HepG2 (cell line): ENCODE measurements around the gene MINDY1. TPM values are rescaled to one million over a fixed set of nuclear protein-coding genes. Genes with fewer than 3 reads are reported as not detected.

Experiments
- ATF7 ChIP-seq, 2 experiments: fragments of 450-650 bp in 1 of 2; sonication (generic) in 1 of 2; formaldehyde crosslinking in 1 of 2; IDR thresholded peaks; 2 replicates each; pipeline versions ENCODE4 v1.4.0 to v1.6.1; 2016 to 2020; ENCODE audit warnings: antibody characterized with exemption in 1 of 2, mild to moderate bottlenecking in 1 of 2, missing genetic modification reagents in 1 of 2
- BHLHE40 ChIP-seq: IDR thresholded peaks from 2 replicates; pipeline ENCODE4 v1.6.1; 2011; ENCODE audit warnings: low read length, improper control_type of control experiment
- FOSL2 ChIP-seq: sonication (generic); formaldehyde crosslinking; IDR thresholded peaks from 2 replicates; pipeline ENCODE4 v1.4.0; 2020; ENCODE audit warnings: missing genetic modification reagents
- GATA4 ChIP-seq: sonication (generic); IDR thresholded peaks from 2 replicates; pipeline ENCODE4 v1.6.1; 2016; ENCODE audit warnings: antibody characterized with exemption, low read depth, borderline replicate concordance
- GLI4 ChIP-seq: sonication (generic); formaldehyde crosslinking; IDR thresholded peaks from 2 replicates; pipeline ENCODE4 v1.5.1; 2020; ENCODE audit warnings: missing genetic modification reagents, mild to moderate bottlenecking, moderate library complexity, borderline replicate concordance
- HHEX ChIP-seq: IDR thresholded peaks from 2 replicates; pipeline ENCODE4 v1.6.1; 2016; ENCODE audit warnings: control low read depth
- KMT2A ChIP-seq: sonication (generic); formaldehyde crosslinking; IDR thresholded peaks from 2 replicates; pipeline ENCODE4 v1.4.0; 2020; ENCODE audit warnings: missing genetic modification reagents
- PRDM15 ChIP-seq: sonication (generic); formaldehyde crosslinking; IDR thresholded peaks from 2 replicates; pipeline ENCODE4 v1.4.0; 2020; ENCODE audit warnings: missing genetic modification reagents
- REPIN1 ChIP-seq: sonication (generic); formaldehyde crosslinking; IDR thresholded peaks from 2 replicates; pipeline ENCODE4 v1.8.0; 2022; ENCODE audit warnings: missing genetic modification reagents, low read depth, mild to moderate bottlenecking, borderline replicate concordance
- RFX5 ChIP-seq: IDR thresholded peaks from 2 replicates; pipeline ENCODE4 v1.6.1; 2011; ENCODE audit warnings: low read depth, low read length, improper control_type of control experiment
- RNF219 ChIP-seq: sonication (generic); formaldehyde crosslinking; IDR thresholded peaks from 2 replicates; pipeline ENCODE4 v1.5.0; 2020; ENCODE audit warnings: mild to moderate bottlenecking, missing genetic modification reagents
- STAG1 ChIP-seq: sonication (generic); formaldehyde crosslinking; IDR thresholded peaks from 2 replicates; pipeline ENCODE4 v1.4.0; 2020; ENCODE audit warnings: missing genetic modification reagents
- ZFP91 ChIP-seq: sonication (generic); formaldehyde crosslinking; IDR thresholded peaks from 2 replicates; pipeline ENCODE4 v1.9.0; 2022; ENCODE audit warnings: missing genetic modification reagents, mild to moderate bottlenecking, borderline replicate concordance
- ZFY ChIP-seq: sonication (generic); formaldehyde crosslinking; IDR thresholded peaks from 2 replicates; pipeline ENCODE4 v1.4.0; 2020; ENCODE audit warnings: missing genetic modification reagents
- ZNF251 ChIP-seq: sonication (generic); formaldehyde crosslinking; IDR thresholded peaks from 2 replicates; pipeline ENCODE4 v1.9.0; 2021; ENCODE audit warnings: mild to moderate bottlenecking, missing genetic modification reagents
- ZNF780A ChIP-seq: sonication (generic); formaldehyde crosslinking; IDR thresholded peaks from 2 replicates; pipeline ENCODE4 v1.8.0; 2022; ENCODE audit warnings: mild to moderate bottlenecking, missing genetic modification reagents, moderate library complexity
- ZNF784 ChIP-seq: sonication (generic); formaldehyde crosslinking; IDR thresholded peaks from 2 replicates; pipeline ENCODE4 v1.5.1; 2020; ENCODE audit warnings: missing genetic modification reagents, mild to moderate bottlenecking, borderline replicate concordance
- polyA plus RNA-seq, 8 experiments: library from polyadenylated mRNA; depleted of rRNA in 3 of 8; stranded (reverse) in 7 of 8; unstranded in 1 of 8; fragments of >200 nt; fragmentation: Illumina TruSeq in 4 of 8; extraction: Trizol in 4 of 8; gene quantifications; 2 replicates each; pipeline versions ENCODE4 v1.2.1 to v1.2.3, GENCODE V29; 2011 to 2016; ENCODE audit warnings: low read depth in 4 of 8, missing spikeins in 1 of 8, mixed read lengths in 1 of 8; ENCODE audit not compliant: insufficient read depth in 1 of 8
- total RNA-seq, 5 experiments: library from RNA; depleted of rRNA; stranded (reverse); fragments of >200 nt; fragmentation: Illumina TruSeq; extraction: Trizol; gene quantifications; 2 replicates each; pipeline ENCODE4 v1.2.3, GENCODE V29; 2016; ENCODE audit warnings: low read depth in 1 of 5

The MINDY1 gene
- total and polyA plus RNA-seq, 2 of the 13 experiments (the other 11 are each of a cell fraction or from before 2014, with no cell fraction given), result 11.1 to 15.0 TPM

DNA sequence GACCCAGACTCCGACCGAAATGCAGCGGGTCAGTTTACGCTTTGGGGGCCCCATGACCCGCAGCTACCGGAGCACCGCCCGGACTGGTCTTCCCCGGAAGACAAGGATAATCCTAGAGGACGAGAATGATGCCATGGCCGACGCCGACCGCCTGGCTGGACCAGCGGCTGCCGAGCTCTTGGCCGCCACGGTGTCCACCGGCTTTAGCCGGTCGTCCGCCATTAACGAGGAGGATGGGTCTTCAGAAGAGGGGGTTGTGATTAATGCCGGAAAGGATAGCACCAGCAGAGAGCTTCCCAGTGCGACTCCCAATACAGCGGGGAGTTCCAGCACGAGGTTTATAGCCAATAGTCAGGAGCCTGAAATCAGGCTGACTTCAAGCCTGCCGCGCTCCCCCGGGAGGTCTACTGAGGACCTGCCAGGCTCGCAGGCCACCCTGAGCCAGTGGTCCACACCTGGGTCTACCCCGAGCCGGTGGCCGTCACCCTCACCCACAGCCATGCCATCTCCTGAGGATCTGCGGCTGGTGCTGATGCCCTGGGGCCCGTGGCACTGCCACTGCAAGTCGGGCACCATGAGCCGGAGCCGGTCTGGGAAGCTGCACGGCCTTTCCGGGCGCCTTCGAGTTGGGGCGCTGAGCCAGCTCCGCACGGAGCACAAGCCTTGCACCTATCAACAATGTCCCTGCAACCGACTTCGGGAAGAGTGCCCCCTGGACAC lies 41.4 kb upstream of the MINDY1 start (continued):
- TF ChIP-seq PRDM15 (CRISPR knock-in tag) (0 out of 2 replicates have a peak, but pooled peaks have one; percentile 37), GLI4 (CRISPR knock-in tag) (peak; percentile 84; the same call in 1 of the 2 replicates), BHLHE40 (no peak), ZNF251 (no peak), RFX5 (no peak), KMT2A (CRISPR knock-in tag) (peak; percentile 42; the same call in 1 of the 2 replicates), HHEX (CRISPR knock-in tag) (no peak), ZNF784 (CRISPR knock-in tag) (peak; percentile 64; the same call in 1 of the 2 replicates), ZNF780A (CRISPR knock-in tag) (no peak), FOSL2 (peak; percentile 11; the same call in 1 of the 2 replicates), REPIN1 (CRISPR knock-in tag) (peak; percentile 77), STAG1 (CRISPR knock-in tag) (peak; percentile 33), ATF7 (IDR thresholded peaks at IDR 0.05) (no peak), ATF7 (CRISPR knock-in tag; IDR thresholded peaks at IDR 0.05) (0 out of 2 replicates have a peak, but pooled peaks have one; percentile 13), GATA4 (no peak), ZFP91 (CRISPR knock-in tag) (peak; percentile 78), RNF219 (no peak), ZFY (peak; percentile 62)
